ENCODE results near the gene MAPK6.
"Not testable (repeated sequence)": the region's sequence is repeated elsewhere in the genome, so short reads cannot be mapped to it uniquely, and the experiment has no call there.

Gene MAPK6

GRCh38 chr15:52080031-52080430 lies 61.0 kb downstream of the MAPK6 start:
- Mint-ChIP-seq H3K36me3 (no peaks in the 10 kb centered on the region), H3K4me3 (no peak overlapping the region), H3K9me3 (no peaks in the 10 kb centered on the region), H3K27ac (no peak overlapping the region), H3K4me1 (peaks cover 42% of the 10 kb centered on the region)
- ATAC-seq (no peak), DNase-seq (ENCODE audit: low spot score in 2 of 2) (no peak)

GRCh38 chr15:52080706-52081392 lies 61.8 kb downstream of the MAPK6 start:
- ATAC-seq (no peak), DNase-seq (ENCODE audit: low spot score in 2 of 2) (no peak)
- no peak overlapping the region for H3K4me3 Mint-ChIP-seq
- no peaks in the 10 kb centered on the region for H3K9me3 Mint-ChIP-seq
- no peak overlapping the region for H3K27ac Mint-ChIP-seq
- no peaks in the 10 kb centered on the region for H3K36me3 Mint-ChIP-seq
- H3K4me1 Mint-ChIP-seq, result peaks cover 42% of the 10 kb centered on the region

- no peak for DNase-seq (ENCODE audit: low spot score in 2 of 2)
- Mint-ChIP-seq H3K4me3 (peak overlapping the region; percentile 24), H3K9me3 (no peaks in the 10 kb centered on the region), H3K36me3 (no peaks in the 10 kb centered on the region), H3K4me1 (peaks cover 33% of the 10 kb centered on the region), H3K27ac (peak overlapping the region; percentile 60)
- peak; percentile 56 for ATAC-seq
Observed at GRCh38 chr15:52082197-52083036, 63.4 kb downstream of the MAPK6 start.

GRCh38 chr15:52083037-52083359 lies 64.0 kb downstream of the MAPK6 start:
- not testable (repeated sequence) for DNase-seq (ENCODE audit: low spot score in 2 of 2); H3K36me3 Mint-ChIP-seq; H3K27ac Mint-ChIP-seq; H3K9me3 Mint-ChIP-seq
- Mint-ChIP-seq H3K4me3 (peak overlapping the region; percentile 24), H3K4me1 (peaks cover 33% of the 10 kb centered on the region)
- peak; percentile 27 for ATAC-seq

GRCh38 chr15:52083603-52084002 lies 64.6 kb downstream of the MAPK6 start:
- Mint-ChIP-seq H3K4me3 (no peak overlapping the region), H3K27ac (no peak overlapping the region), H3K36me3 (no peaks in the 10 kb centered on the region), H3K9me3 (no peaks in the 10 kb centered on the region), H3K4me1 (peaks cover 31% of the 10 kb centered on the region)
- no peak for ATAC-seq
- no peak for DNase-seq (ENCODE audit: low spot score in 2 of 2)

GRCh38 chr15:52085299-52085698 lies 66.3 kb downstream of the MAPK6 start:
- no peaks in the 10 kb centered on the region for H3K36me3 Mint-ChIP-seq
- no peak for DNase-seq (ENCODE audit: low spot score in 2 of 2)
- H3K27ac Mint-ChIP-seq, result no peak overlapping the region
- H3K4me3 Mint-ChIP-seq, result no peak overlapping the region
- no peak for ATAC-seq
- H3K9me3 Mint-ChIP-seq, result peaks cover 7% of the 10 kb centered on the region
- H3K4me1 Mint-ChIP-seq, result peaks cover 20% of the 10 kb centered on the region

GRCh38 chr15:52086011-52086786 lies 67.2 kb downstream of the MAPK6 start:
- Mint-ChIP-seq H3K27ac (no peak overlapping the region), H3K9me3 (peaks cover 12% of the 10 kb centered on the region), H3K4me3 (no peak overlapping the region), H3K36me3 (no peaks in the 10 kb centered on the region), H3K4me1 (peaks cover 20% of the 10 kb centered on the region)
- ATAC-seq (no peak), DNase-seq (ENCODE audit: low spot score in 2 of 2) (no peak)

GRCh38 chr15:52090193-52090592 lies 71.2 kb downstream of the MAPK6 start:
- H3K27ac Mint-ChIP-seq, result no peak overlapping the region
- ATAC-seq (no peak), DNase-seq (ENCODE audit: low spot score in 2 of 2) (no peak)
- H3K4me1 Mint-ChIP-seq, result no peaks in the 10 kb centered on the region
- no peak overlapping the region for H3K4me3 Mint-ChIP-seq
- no peaks in the 10 kb centered on the region for H3K36me3 Mint-ChIP-seq
- peaks cover 12% of the 10 kb centered on the region for H3K9me3 Mint-ChIP-seq

GRCh38 chr15:52093167-52093538 lies 74.1 kb downstream of the MAPK6 start:
- no peaks in the 10 kb centered on the region for H3K4me1 Mint-ChIP-seq
- no peak for ATAC-seq
- DNase-seq (ENCODE audit: low spot score in 2 of 2), result no peak

GRCh38 chr15:52093539-52094510 lies 74.8 kb downstream of the MAPK6 start:
- DNase-seq (ENCODE audit: low spot score in 2 of 2), result no peak
- no peak overlapping the region for H3K4me3 Mint-ChIP-seq
- no peak for ATAC-seq
- no peak overlapping the region for H3K27ac Mint-ChIP-seq
- H3K9me3 Mint-ChIP-seq, result peaks cover 12% of the 10 kb centered on the region
- H3K4me1 Mint-ChIP-seq, result no peaks in the 10 kb centered on the region
- H3K36me3 Mint-ChIP-seq, result no peaks in the 10 kb centered on the region

More at GRCh38 chr15:52093167-52093538, 74.1 kb downstream of the MAPK6 start:
- Mint-ChIP-seq H3K27ac (no peak overlapping the region), H3K9me3 (peaks cover 12% of the 10 kb centered on the region), H3K36me3 (no peaks in the 10 kb centered on the region), H3K4me3 (no peak overlapping the region)

- no peak overlapping the region for H3K4me3 Mint-ChIP-seq
- ATAC-seq (no peak), DNase-seq (ENCODE audit: low spot score in 2 of 2) (no peak)
Observed at GRCh38 chr15:52094811-52095584, 76.0 kb downstream of the MAPK6 start.

GRCh38 chr15:52095597-52096262 lies 76.7 kb downstream of the MAPK6 start:
- Mint-ChIP-seq H3K9me3 (peaks cover under 1% of the 10 kb centered on the region), H3K4me3 (no peak overlapping the region), H3K4me1 (no peaks in the 10 kb centered on the region), H3K36me3 (no peaks in the 10 kb centered on the region), H3K27ac (no peak overlapping the region)
- no peak for DNase-seq (ENCODE audit: low spot score in 2 of 2)
- ATAC-seq, result no peak

More at GRCh38 chr15:52094811-52095584, 76.0 kb downstream of the MAPK6 start:
- Mint-ChIP-seq H3K36me3 (no peaks in the 10 kb centered on the region), H3K27ac (no peak overlapping the region), H3K9me3 (peaks cover 7% of the 10 kb centered on the region), H3K4me1 (no peaks in the 10 kb centered on the region)

- H3K4me3 Mint-ChIP-seq; H3K27ac Mint-ChIP-seq; H3K36me3 Mint-ChIP-seq; H3K9me3 Mint-ChIP-seq; DNase-seq (ENCODE audit: low spot score in 2 of 2); H3K4me1 Mint-ChIP-seq; ATAC-seq: not testable (repeated sequence)
Observed at GRCh38 chr15:52096536-52096935, 77.5 kb downstream of the MAPK6 start.

GRCh38 chr15:52097180-52097579 lies 78.2 kb downstream of the MAPK6 start:
- no peak for DNase-seq (ENCODE audit: low spot score in 2 of 2)
- ATAC-seq, result no peak
- Mint-ChIP-seq H3K9me3 (no peaks in the 10 kb centered on the region), H3K4me3 (no peak overlapping the region), H3K4me1 (peaks cover 4% of the 10 kb centered on the region), H3K27ac (no peak overlapping the region), H3K36me3 (no peaks in the 10 kb centered on the region)
